ENCODE results near the gene HMOX1. TPM values are rescaled to one million over a fixed set of nuclear protein-coding genes. Genes with fewer than 3 reads are reported as not detected.

HMOX1 gene
- total RNA-seq, 2 experiments from 2014 or later, result 5.2 to 7.3 TPM

GRCh38 chr22:35441489-35442100, 60.7 kb downstream of the HMOX1 start:
- H3K4me1 Mint-ChIP-seq, result peaks cover 3% of the 10 kb centered on the region
- POLR2A ChIA-PET, result interaction anchor here (1.0 kb wide), 1 partner anchor 66 kb away, joined by 3 read pairs; no protein-coding TSS in a partner anchor
- no peak for ATAC-seq (ENCODE audit: low read depth)
- H3K9me3 Mint-ChIP-seq, result no peaks in the 10 kb centered on the region
- no peak for DNase-seq
- no peak overlapping the region for H3K4me3 Mint-ChIP-seq
- peaks cover 24% of the 10 kb centered on the region for H3K36me3 Mint-ChIP-seq
- no peaks in the 10 kb centered on the region for H3K27me3 Mint-ChIP-seq
- no peak overlapping the region for H3K27ac Mint-ChIP-seq

GRCh38 chr22:35442471-35442870, 61.6 kb downstream of the HMOX1 start:
- POLR2A ChIA-PET, result no interaction called here
- H3K36me3 Mint-ChIP-seq, result peaks cover 22% of the 10 kb centered on the region
- ATAC-seq (ENCODE audit: low read depth), result no peak
- no peaks in the 10 kb centered on the region for H3K9me3 Mint-ChIP-seq
- DNase-seq, result no peak
- H3K27ac Mint-ChIP-seq, result no peak overlapping the region
- peaks cover 3% of the 10 kb centered on the region for H3K4me1 Mint-ChIP-seq
- H3K27me3 Mint-ChIP-seq, result no peaks in the 10 kb centered on the region
- H3K4me3 Mint-ChIP-seq, result no peak overlapping the region

GRCh38 chr22:35443338-35443737, 62.4 kb downstream of the HMOX1 start:
- ATAC-seq (ENCODE audit: low read depth), result no peak
- POLR2A ChIA-PET, result no interaction called here
- DNase-seq, result no peak
- Mint-ChIP-seq H3K27ac (no peak overlapping the region), H3K9me3 (no peaks in the 10 kb centered on the region), H3K27me3 (no peaks in the 10 kb centered on the region), H3K4me1 (peaks cover 6% of the 10 kb centered on the region), H3K4me3 (no peak overlapping the region), H3K36me3 (peaks cover 20% of the 10 kb centered on the region)

Small RNA genes lying within 50 kb of the gene (microRNA-seq; reads per million reads assigned to microRNA genes)
- gene MIR3909, result not detected
- not detected for gene MIR6069

Other genes with a start within 250 kb of the HMOX1 start
- 10 to 100 TPM; 35.4 to 36.2 TPM for gene HMGXB4, start 123.6 kb upstream of the HMOX1 start, total RNA-seq
- 10 to 100 TPM; 36.7 to 39.5 TPM for gene TOM1, start 81.2 kb upstream of the HMOX1 start, total RNA-seq
- gene MCM5, start 19.0 kb downstream of the HMOX1 start, total RNA-seq, result 100 to 1,000 TPM; 194 to 221 TPM
- not detected for gene RASD2, start 159.7 kb downstream of the HMOX1 start, total RNA-seq
- gene MB, start 236.2 kb downstream of the HMOX1 start, total RNA-seq, result not detected

Data from activated naive CD8-positive, alpha-beta T cell treated with anti-CD3 and anti-CD28 coated beads, Interleukin-2, amount 10 ng/mL, durations not matched to agents 7 days and 5 days (primary cell).